HepG2 (cell line): Measurements from ENCODE around the gene STARD10. TPM values are rescaled to one million over a fixed set of nuclear protein-coding genes. Genes with fewer than 3 reads are reported as not detected.

Source experiments
- ATAC-seq: fragments of 200-7000 bp; cut with Tn5 transposase; 3 replicates; pipeline ENCODE4 v1.9.1; 2020; ENCODE audit warnings: mild to moderate bottlenecking, moderate library complexity
- BruUV-seq: library from RNA; stranded (reverse); fragments of 400-500 nt; replicated peaks from 2 replicates; lab custom pipeline; 2021; lab: Mats Ljungman, UMichigan
- CTCF ChIA-PET: fragments of 300-600 bp; formaldehyde crosslinking; extraction: SDS; loops from one replicate; lab custom pipeline; 2021; ENCODE audit warnings: low total read pairs, inconsistent platforms, low intra/inter-chr PET ratio; lab: Yijun Ruan, JAX
- POLR2A ChIA-PET: fragments of 350-600 bp; sonication (Branson Sonifier 250); formaldehyde crosslinking; loops from one replicate; lab custom pipeline; 2020; ENCODE audit warnings: antibody characterized with exemption, inconsistent platforms; lab: Yijun Ruan, JAX
- DNase-seq: peaks from one replicate; pipeline ENCODE4 v3.0.0-alpha.2; 2015; ENCODE audit warnings: low spot score
- FAIRE-seq: peaks from 3 replicates; lab custom pipeline; 2011; peaks lifted over from hg19 to GRCh38; lab: Jason Lieb, UNC
- H2AFZ ChIP-seq: one replicate; pipeline ENCODE4 v1.6.1; 2011; ENCODE audit warnings: low read length, inconsistent platforms
- H3K27ac ChIP-seq: fragments of 300-600 bp; 3 replicates; pipeline ENCODE4 v1.8.0; 2011; ENCODE audit warnings: mixed run types, mild to moderate bottlenecking, mixed read lengths, low read length, inconsistent platforms; ENCODE audit not compliant: insufficient read depth; ENCODE audit errors: extremely low read length
- H3K27me3 ChIP-seq, 2 experiments: fragments of 200-600 bp in 1 of 2; 2 replicates in 1 of 2; 3 replicates in 1 of 2; pipeline versions ENCODE4 v1.6.0 to v1.8.0; 2011; ENCODE audit warnings: low read length in 2 of 2, mild to moderate bottlenecking in 2 of 2, moderate library complexity in 2 of 2, inconsistent platforms in 1 of 2; ENCODE audit not compliant: insufficient read depth in 2 of 2, control insufficient read depth in 1 of 2
- H3K36me3 ChIP-seq, 2 experiments: fragments of 200-600 bp in 1 of 2; replicated peaks in 1 of 2; 2 replicates in 1 of 2; 3 replicates in 1 of 2; pipeline versions ENCODE4 v1.5.1 to v1.8.0; 2011; ENCODE audit warnings: low read length in 2 of 2, inconsistent platforms in 1 of 2; ENCODE audit not compliant: insufficient read depth in 2 of 2, control insufficient read depth in 1 of 2
- H3K4me1 ChIP-seq: 2 replicates; pipeline ENCODE4 v1.5.1; 2012; ENCODE audit warnings: low read length, inconsistent platforms; ENCODE audit not compliant: insufficient read depth
- H3K4me2 ChIP-seq: 2 replicates; pipeline ENCODE4 v1.6.0; 2011; ENCODE audit warnings: low read depth, low read length, inconsistent platforms
- H3K4me3 ChIP-seq, 3 experiments: fragments of 200-600 bp in 1 of 3; sonication (generic), shearing (Covaris generic) in 1 of 3; replicated peaks in 1 of 3; 2 replicates each; pipeline ENCODE4 v1.5.1; 2011 to 2016; ENCODE audit warnings: low read length in 3 of 3, inconsistent platforms in 2 of 3, low read depth in 2 of 3, mild to moderate bottlenecking in 2 of 3, control low read depth in 1 of 3, mixed read lengths in 1 of 3; ENCODE audit not compliant: insufficient read depth in 1 of 3
- H3K79me2 ChIP-seq: one replicate; pipeline ENCODE4 v1.6.1; 2011; ENCODE audit warnings: low read length, inconsistent platforms; ENCODE audit not compliant: insufficient read depth
- H3K9ac ChIP-seq: 2 replicates; pipeline ENCODE4 v1.6.0; 2011; ENCODE audit warnings: mild to moderate bottlenecking, low read depth, low read length, inconsistent platforms; ENCODE audit not compliant: insufficient read depth
- H3K9me3 ChIP-seq: 2 replicates; pipeline ENCODE4 v1.5.1; 2012; ENCODE audit warnings: mild to moderate bottlenecking, low read length
- H4K20me1 ChIP-seq: 2 replicates; pipeline ENCODE4 v1.6.0; 2011; ENCODE audit warnings: inconsistent platforms, mild to moderate bottlenecking, low read length, moderate library complexity; ENCODE audit not compliant: insufficient read depth
- BCL6 ChIP-seq: IDR thresholded peaks from 2 replicates; pipeline ENCODE4 v1.6.1; 2016; ENCODE audit warnings: missing genetic modification reagents, missing compliant biosample characterization
- EP300 ChIP-seq, 3 experiments: sonication (generic) in 1 of 3; formaldehyde crosslinking in 1 of 3; IDR thresholded peaks; 2 replicates each; pipeline versions ENCODE4 v1.5.1 to v1.6.1; 2011 to 2020; ENCODE audit warnings: low read depth in 2 of 3, low read length in 2 of 3, borderline replicate concordance in 1 of 3, improper control_type of control experiment in 1 of 3, mild to moderate bottlenecking in 1 of 3, missing genetic modification reagents in 1 of 3, moderate library complexity in 1 of 3
- NPAS2 ChIP-seq: sonication (generic); formaldehyde crosslinking; IDR thresholded peaks from 2 replicates; pipeline ENCODE4 v1.8.0; 2022; ENCODE audit warnings: mild to moderate bottlenecking, missing genetic modification reagents, borderline replicate concordance
- RAD21 ChIP-seq: fragments of 450-650 bp; formaldehyde crosslinking; IDR thresholded peaks from 2 replicates; pipeline ENCODE4 v1.5.0; 2020; ENCODE audit warnings: mild to moderate bottlenecking
- SMARCE1 ChIP-seq: fragments of 450-650 bp; IDR thresholded peaks from 2 replicates; pipeline ENCODE4 v1.6.1; 2017; ENCODE audit warnings: borderline replicate concordance
- TAF15 ChIP-seq: fragments of 200-400 bp; formaldehyde crosslinking; IDR thresholded peaks from one replicate; pipeline ENCODE4 v1.6.1; 2018; ENCODE audit warnings: mild to moderate bottlenecking, low read depth, low read length; ENCODE audit not compliant: poor library complexity, severe bottlenecking
- TBX2 ChIP-seq: sonication (generic); formaldehyde crosslinking; IDR thresholded peaks from 2 replicates; pipeline ENCODE4 v1.5.0; 2020; ENCODE audit warnings: missing genetic modification reagents, mild to moderate bottlenecking, borderline replicate concordance
- TCF7L2 ChIP-seq: IDR thresholded peaks from 2 replicates; pipeline ENCODE4 v1.6.1; 2011; ENCODE audit warnings: mild to moderate bottlenecking, low read depth, low read length, moderate library complexity
- XBP1 ChIP-seq: sonication (generic); formaldehyde crosslinking; IDR thresholded peaks from 2 replicates; pipeline ENCODE4 v1.5.0; 2020; ENCODE audit warnings: missing genetic modification reagents
- ZNF24 ChIP-seq: fragments of 450-650 bp; IDR thresholded peaks from 2 replicates; pipeline ENCODE4 v1.6.1; 2017; ENCODE audit warnings: antibody characterized with exemption, mild to moderate bottlenecking
- WGBS: methylation state at CpG from one replicate; pipeline ENCODE4 v1.1.6; 2017; ENCODE audit warnings: low lambda C conversion rate; 5-methylcytosine and 5-hydroxymethylcytosine counted together
- in situ Hi-C: cut with HindIII; loops from 2 replicates; pipeline ENCODE4 v1.10.0; 2017; ENCODE audit warnings: low pct_unique_long_range_greater_than_20kb; ENCODE audit not compliant: extremely low pct_ligation_motif_present
- intact Hi-C: fragments of 100-400 bp; cut with micrococcal nuclease; formaldehyde crosslinking; loops from one replicate; pipeline ENCODE4 v1.10.0; 2022; ENCODE audit not compliant: unreplicated experiment
- polyA plus RNA-seq, 8 experiments: library from polyadenylated mRNA; depleted of rRNA in 3 of 8; stranded (reverse) in 7 of 8; unstranded in 1 of 8; fragments of >200 nt; fragmentation: Illumina TruSeq in 4 of 8; extraction: Trizol in 4 of 8; gene quantifications; 2 replicates each; pipeline versions ENCODE4 v1.2.1 to v1.2.3, GENCODE V29; 2011 to 2016; ENCODE audit warnings: low read depth in 4 of 8, missing spikeins in 1 of 8, mixed read lengths in 1 of 8; ENCODE audit not compliant: insufficient read depth in 1 of 8
- total RNA-seq, 5 experiments: library from RNA; depleted of rRNA; stranded (reverse); fragments of >200 nt; fragmentation: Illumina TruSeq; extraction: Trizol; gene quantifications; 2 replicates each; pipeline ENCODE4 v1.2.3, GENCODE V29; 2016; ENCODE audit warnings: low read depth in 1 of 5
- TF ChIP-seq, protein P1 (sequence below): sonication (generic); formaldehyde crosslinking; IDR thresholded peaks from 2 replicates; pipeline ENCODE4 v1.8.0; 2022; ENCODE audit warnings: mild to moderate bottlenecking, missing genetic modification reagents; ENCODE audit not compliant: insufficient replicate concordance
- TF ChIP-seq, protein P2 (sequence below): IDR thresholded peaks from 2 replicates; pipeline ENCODE4 v1.6.1; 2016; ENCODE audit warnings: mild to moderate bottlenecking
- TF ChIP-seq, protein P3 (sequence below): sonication (generic); formaldehyde crosslinking; IDR thresholded peaks from 2 replicates; pipeline ENCODE4 v1.5.0; 2020; ENCODE audit warnings: mild to moderate bottlenecking, missing genetic modification reagents, borderline replicate concordance

STARD10 gene
- total and polyA plus RNA-seq, 2 of the 13 experiments (the other 11 are each of a cell fraction or from before 2014, with no cell fraction given) = 260 to 341 TPM

DNA sequence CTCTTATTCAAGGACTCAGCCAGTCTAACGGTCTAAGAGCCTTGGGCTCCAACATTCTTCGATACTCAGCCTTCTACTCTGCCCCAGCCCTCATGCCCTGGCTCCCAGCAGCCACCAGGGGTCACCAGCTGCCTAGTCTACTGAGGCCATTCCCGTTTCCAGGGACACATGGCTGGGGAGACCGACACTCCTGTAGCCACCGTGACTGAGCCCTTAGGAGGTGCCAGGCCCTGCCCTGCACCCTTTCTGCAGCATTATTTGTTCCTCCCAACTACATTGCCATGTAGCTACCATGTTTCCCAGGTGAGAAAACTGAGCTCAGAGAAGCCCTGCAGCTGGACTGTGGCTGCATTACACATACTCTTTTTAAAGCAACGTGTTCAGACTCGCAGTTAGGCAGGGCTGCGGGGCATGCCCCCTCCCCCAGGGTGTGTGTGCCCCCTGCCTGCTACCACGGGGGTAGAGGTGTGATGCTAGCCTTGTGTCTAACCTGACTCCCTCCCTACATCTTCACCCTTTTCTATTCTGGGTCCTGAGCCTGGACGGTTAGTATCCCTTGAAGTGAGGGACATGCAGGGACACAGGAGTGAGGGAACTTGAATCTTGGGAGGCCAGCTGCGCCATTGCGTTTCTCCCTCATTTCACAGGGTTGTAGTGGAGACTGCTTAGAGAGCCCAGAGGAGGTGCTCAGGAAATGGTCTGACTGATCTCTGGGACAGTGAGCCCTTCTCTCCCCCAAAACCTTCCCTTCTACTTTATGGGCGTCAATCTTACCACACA, 37.9 kb upstream of the STARD10 start:
- BruUV-seq = no TSS peak
- Histone ChIP-seq H3K36me3 (peaks cover 9 to 14% of the 10 kb centered on the region in 2 experiments), H3K27ac (no peak overlapping the region), H3K79me2 (no peaks in the 10 kb centered on the region), H4K20me1 (no peaks in the 10 kb centered on the region), H3K4me2 (no peak overlapping the region; the same call in 1 of the 2 replicates), H3K4me1 (peaks cover 18% of the 10 kb centered on the region), H3K4me3 (no peak overlapping the region), H3K9me3 (no peaks in the 10 kb centered on the region), H3K9ac (no peak overlapping the region), H2AFZ (no peak overlapping the region), H3K27me3 (no peaks in the 10 kb centered on the region)
- in situ Hi-C loops = no loop called here
- intact Hi-C loops = loop anchor here (1.0 kb wide), 1 partner anchor 347 kb away; no protein-coding TSS in a partner anchor
- POLR2A ChIA-PET = interaction anchor here (0.9 kb wide), 1 partner anchor 346 kb away, joined by 3 read pairs; no protein-coding TSS in a partner anchor
- WGBS = 83% methylated on average over 10 of the region's 13 CpGs
- ATAC-seq (peak; percentile 86), FAIRE-seq (peak; percentile 57), DNase-seq (peak; percentile 63)
- CTCF ChIA-PET = interaction anchor here (1.2 kb wide), 1 partner anchor 346 kb away, joined by 7 read pairs; no protein-coding TSS in a partner anchor
- TF ChIP-seq, protein P1, sequence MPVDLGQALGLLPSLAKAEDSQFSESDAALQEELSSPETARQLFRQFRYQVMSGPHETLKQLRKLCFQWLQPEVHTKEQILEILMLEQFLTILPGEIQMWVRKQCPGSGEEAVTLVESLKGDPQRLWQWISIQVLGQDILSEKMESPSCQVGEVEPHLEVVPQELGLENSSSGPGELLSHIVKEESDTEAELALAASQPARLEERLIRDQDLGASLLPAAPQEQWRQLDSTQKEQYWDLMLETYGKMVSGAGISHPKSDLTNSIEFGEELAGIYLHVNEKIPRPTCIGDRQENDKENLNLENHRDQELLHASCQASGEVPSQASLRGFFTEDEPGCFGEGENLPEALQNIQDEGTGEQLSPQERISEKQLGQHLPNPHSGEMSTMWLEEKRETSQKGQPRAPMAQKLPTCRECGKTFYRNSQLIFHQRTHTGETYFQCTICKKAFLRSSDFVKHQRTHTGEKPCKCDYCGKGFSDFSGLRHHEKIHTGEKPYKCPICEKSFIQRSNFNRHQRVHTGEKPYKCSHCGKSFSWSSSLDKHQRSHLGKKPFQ = no peak
- TF ChIP-seq, protein P2, sequence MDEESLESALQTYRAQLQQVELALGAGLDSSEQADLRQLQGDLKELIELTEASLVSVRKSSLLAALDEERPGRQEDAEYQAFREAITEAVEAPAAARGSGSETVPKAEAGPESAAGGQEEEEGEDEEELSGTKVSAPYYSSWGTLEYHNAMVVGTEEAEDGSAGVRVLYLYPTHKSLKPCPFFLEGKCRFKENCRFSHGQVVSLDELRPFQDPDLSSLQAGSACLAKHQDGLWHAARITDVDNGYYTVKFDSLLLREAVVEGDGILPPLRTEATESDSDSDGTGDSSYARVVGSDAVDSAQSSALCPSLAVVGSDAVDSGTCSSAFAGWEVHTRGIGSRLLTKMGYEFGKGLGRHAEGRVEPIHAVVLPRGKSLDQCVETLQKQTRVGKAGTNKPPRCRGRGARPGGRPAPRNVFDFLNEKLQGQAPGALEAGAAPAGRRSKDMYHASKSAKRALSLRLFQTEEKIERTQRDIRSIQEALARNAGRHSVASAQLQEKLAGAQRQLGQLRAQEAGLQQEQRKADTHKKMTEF (CRISPR knock-in tag) = 0 out of 2 replicates have a peak, but pooled peaks have one; percentile 24
- TF ChIP-seq SMARCE1 (no peak), BCL6 (CRISPR knock-in tag) (0 out of 2 replicates have a peak, but pooled peaks have one; percentile 15), TAF15 (no peak), EP300 (IDR thresholded peaks at IDR 0.05; ENCODE audit: low read depth in 2 of 2, low read length in 2 of 2) (no peak), EP300 (CRISPR knock-in tag; IDR thresholded peaks at IDR 0.05; ENCODE audit: borderline replicate concordance) (no peak), RAD21 (CRISPR knock-in tag) (peak; percentile 85), TCF7L2 (no peak), ZNF24 (no peak), NPAS2 (CRISPR knock-in tag) (no peak), TBX2 (CRISPR knock-in tag) (0 out of 2 replicates have a peak, but pooled peaks have one; percentile 38), XBP1 (CRISPR knock-in tag) (no peak)
- TF ChIP-seq, protein P3, sequence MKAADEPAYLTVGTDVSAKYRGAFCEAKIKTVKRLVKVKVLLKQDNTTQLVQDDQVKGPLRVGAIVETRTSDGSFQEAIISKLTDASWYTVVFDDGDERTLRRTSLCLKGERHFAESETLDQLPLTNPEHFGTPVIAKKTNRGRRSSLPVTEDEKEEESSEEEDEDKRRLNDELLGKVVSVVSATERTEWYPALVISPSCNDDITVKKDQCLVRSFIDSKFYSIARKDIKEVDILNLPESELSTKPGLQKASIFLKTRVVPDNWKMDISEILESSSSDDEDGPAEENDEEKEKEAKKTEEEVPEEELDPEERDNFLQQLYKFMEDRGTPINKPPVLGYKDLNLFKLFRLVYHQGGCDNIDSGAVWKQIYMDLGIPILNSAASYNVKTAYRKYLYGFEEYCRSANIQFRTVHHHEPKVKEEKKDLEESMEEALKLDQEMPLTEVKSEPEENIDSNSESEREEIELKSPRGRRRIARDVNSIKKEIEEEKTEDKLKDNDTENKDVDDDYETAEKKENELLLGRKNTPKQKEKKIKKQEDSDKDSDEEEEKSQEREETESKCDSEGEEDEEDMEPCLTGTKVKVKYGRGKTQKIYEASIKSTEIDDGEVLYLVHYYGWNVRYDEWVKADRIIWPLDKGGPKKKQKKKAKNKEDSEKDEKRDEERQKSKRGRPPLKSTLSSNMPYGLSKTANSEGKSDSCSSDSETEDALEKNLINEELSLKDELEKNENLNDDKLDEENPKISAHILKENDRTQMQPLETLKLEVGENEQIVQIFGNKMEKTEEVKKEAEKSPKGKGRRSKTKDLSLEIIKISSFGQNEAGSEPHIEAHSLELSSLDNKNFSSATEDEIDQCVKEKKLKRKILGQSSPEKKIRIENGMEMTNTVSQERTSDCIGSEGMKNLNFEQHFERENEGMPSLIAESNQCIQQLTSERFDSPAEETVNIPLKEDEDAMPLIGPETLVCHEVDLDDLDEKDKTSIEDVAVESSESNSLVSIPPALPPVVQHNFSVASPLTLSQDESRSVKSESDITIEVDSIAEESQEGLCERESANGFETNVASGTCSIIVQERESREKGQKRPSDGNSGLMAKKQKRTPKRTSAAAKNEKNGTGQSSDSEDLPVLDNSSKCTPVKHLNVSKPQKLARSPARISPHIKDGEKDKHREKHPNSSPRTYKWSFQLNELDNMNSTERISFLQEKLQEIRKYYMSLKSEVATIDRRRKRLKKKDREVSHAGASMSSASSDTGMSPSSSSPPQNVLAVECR = 0 out of 2 replicates have a peak, but pooled peaks have one; percentile 25
